HG03575 (cell line): ENCODE measurements around the gene OLFML1.
"Not testable (repeated sequence)": the region's sequence is repeated elsewhere in the genome, so short reads cannot be mapped to it uniquely, and the experiment has no call there.

ENCODE experiments used
- ATAC-seq: cut with Tn5 transposase; IDR thresholded peaks from one replicate; pipeline ENCODE4 v1.9.1; 2021; ENCODE audit not compliant: unreplicated experiment, insufficient number of reproducible peaks, low FRiP score; ENCODE audit errors: extremely low read depth

The OLFML1 gene

GRCh38 chr11:7501251-7501650, 15.9 kb downstream of the OLFML1 start:
- ATAC-seq: no peak

DNA sequence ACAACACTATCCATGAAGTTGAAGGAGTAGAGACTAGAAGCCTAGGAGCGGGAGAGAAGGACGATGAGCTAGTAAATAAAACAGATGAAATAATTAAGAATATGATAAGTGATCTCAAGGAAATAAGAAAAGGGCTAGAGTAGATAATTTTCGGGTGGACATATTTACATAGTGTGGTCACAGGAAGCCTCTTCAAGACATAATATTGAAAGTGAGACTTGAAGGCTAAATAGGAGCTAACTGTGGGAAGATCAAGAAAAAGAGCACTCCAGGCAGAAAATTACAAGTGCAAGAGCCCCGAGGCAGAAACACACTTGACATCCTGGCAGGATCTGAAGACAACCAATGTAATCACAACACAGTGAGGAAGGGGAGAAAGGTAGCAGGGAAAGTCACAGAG, 16.6 kb downstream of the OLFML1 start:
- no peak for ATAC-seq

GRCh38 chr11:7506243-7506642, 20.9 kb downstream of the OLFML1 start:
- no peak for ATAC-seq

DNA sequence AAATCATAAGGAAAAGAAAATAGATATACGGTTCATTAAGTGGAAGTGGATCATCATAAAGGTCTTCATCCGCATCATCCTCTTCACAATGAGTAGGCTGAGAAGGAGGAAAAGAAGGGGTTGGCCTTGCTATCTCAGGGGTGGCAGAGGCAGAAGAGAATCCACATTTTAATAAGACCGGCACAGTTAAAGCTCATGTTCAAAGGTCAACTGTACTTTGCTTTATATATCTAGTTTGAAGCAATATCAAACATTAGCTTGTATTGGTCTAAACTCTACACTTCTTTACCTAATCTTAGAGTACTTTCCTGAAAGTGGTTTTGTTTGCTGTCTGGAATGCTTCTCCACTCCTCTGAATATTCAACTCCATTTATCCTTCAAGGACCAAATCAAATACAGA, 22.8 kb downstream of the OLFML1 start:
- ATAC-seq: no peak

GRCh38 chr11:7509966-7510365, 24.7 kb downstream of the OLFML1 start:
- no peak for ATAC-seq

DNA sequence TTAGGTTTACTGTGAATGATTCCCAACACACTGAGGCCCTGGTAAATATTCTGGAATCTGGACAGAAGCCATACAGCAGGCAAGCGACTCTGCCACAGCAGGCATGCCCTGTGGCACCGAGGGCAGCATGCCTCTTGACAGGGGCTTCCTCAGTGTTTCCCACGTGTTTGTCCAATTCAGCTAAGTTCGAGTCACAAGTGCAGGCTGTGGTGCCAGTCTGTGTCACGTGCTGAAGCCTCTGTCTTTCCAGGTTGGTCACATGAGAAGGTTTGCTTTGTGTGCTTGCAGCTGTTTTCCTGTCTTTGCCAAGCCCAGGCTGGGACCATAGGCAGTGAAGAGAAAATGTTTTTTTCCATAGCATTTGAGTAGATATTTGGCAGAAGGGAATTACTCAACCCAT, 26.1 kb downstream of the OLFML1 start:
- no peak for ATAC-seq

DNA sequence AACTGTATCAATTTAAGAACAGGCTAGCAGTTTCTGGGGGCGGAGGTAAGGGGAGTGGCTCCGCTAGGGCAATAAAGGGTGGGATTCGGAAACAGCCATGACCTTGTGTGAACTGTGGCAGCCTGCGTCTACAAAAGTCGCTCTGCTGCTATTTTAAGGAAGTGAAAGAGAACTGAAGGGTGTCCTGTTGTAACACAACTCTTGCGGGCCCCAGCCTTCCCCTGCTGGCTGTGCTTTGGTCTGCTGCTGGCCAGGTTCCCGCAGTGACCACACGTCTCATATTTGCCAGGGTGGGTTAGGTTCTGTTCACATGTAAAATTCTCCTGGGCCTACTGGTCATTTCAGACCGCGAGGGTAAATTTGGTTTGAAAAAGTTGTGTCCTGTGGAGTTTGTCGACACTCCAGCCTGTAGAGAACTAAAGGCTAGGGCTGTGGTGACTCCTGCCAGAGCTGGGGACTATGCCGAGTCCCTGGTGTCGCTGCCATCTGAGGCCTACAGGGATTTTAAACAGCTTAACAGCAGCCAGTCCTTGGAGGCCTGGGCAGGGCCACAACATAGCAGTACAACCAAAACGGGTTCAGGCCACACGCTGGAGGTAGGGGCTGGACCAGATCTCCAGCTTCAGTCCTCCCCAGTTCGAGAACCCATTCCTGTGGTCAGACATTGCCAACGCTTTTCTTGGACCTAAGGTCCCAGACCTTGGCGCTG, 27.4 kb downstream of the OLFML1 start:
- ATAC-seq: peak; percentile 67

- peak; percentile 26 for ATAC-seq
Measured at GRCh38 chr11:7513234-7514098, 28.2 kb downstream of the OLFML1 start, which contains the start of gene PPFIBP2. Gene PPFIBP2 (plus strand): TSS chr11:7513999. CDS start chr11:7549476, 35,477 bp downstream.

- ATAC-seq: no peak
Measured at GRCh38 chr11:7514099-7514591, 28.8 kb downstream of the OLFML1 start.

GRCh38 chr11:7515447-7515886, 30.2 kb downstream of the OLFML1 start:
- no peak for ATAC-seq

- ATAC-seq: no peak
Measured at GRCh38 chr11:7516475-7516874, 31.2 kb downstream of the OLFML1 start.

DNA sequence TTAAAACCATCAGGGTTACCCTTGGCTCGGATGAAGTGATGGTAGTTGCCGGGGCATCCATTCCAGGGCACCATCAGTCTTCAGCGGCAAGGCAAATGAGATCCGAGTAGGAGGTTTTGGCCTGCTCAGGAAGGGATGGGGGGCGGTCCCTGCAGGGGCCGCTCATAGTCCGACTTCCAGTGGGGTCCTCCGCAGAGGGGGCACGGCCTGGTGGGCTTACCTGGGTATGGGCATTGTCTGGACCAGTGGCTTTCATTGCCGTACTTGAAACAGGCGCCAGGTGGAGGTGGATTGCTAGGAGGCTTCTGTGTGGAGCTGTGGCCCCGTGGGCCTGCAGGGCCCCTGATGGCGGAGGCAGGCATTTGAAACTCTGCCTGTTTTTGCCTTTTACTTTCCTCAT, 32.4 kb downstream of the OLFML1 start:
- not testable (repeated sequence) for ATAC-seq

- ATAC-seq: no peak
Measured at GRCh38 chr11:7518811-7519562, 33.7 kb downstream of the OLFML1 start.

DNA sequence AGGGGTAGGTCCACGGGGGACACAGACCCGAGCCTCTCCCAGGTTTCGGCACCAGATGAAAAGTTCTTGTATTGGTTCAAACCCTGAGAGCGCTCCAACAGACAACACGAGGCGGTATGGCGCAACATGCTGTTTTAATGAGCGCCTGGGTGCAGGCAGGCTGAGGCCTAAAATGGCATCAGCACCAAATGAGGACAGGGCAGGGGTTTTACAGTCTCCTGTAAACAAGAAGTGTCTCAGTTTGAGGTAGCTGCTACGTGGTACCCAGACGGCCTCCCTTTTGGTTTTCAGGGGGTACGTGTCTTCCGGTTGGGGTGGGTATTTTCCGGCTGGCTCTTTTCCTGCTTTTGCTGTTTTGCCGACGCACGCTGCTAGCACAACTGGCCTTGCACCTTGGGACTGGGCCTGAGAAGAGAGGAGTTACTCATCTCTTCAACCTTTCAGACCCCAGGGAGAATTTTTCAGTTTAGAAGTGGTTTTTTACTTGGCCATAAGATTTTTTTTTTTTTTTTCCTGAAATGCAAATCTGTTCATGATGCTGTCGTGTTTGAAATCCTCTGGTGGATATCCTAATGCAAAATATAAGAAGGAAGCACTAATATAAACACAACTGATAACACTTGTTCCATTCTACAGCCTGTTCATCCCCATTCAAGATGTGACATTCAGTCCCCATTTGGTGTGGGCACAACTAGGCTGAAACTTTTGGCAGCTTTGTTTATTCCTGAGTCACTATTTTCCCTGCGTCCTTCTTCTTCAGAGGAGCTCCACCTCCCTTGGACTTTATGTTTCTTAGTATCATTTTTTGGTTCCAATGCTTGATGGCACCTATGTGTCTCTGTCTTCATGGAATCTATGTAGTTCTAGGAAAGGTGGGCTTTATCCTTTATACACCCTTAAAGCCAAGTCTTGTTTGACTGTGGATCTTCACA, 35.0 kb downstream of the OLFML1 start:
- peak; percentile 35 for ATAC-seq

- peak; percentile 81 for ATAC-seq
Measured at GRCh38 chr11:7520981-7521487, 35.7 kb downstream of the OLFML1 start.

GRCh38 chr11:7522121-7522520, 36.8 kb downstream of the OLFML1 start:
- ATAC-seq: no peak

DNA sequence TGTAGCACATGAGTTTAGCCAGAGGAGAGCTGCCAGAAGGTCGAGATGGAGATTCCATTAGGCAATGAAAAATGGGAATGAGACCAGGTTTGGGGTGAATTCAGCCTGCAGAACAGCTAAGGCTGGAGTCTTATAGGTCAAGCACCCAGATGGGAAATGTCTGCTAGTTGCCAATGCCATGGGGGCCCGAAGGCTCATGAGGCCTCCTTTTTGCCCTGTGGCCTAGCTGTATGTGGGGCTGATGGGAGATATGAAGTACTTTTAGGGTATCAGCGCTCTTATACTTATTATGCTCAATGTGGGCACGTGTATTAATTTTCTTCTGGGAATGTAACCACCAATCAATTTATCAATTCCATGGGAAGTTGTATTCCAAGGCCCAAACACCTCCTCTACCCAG, 37.2 kb downstream of the OLFML1 start:
- ATAC-seq: no peak
